ENCODE data around the gene TSSC4.

Gene TSSC4

GRCh38 chr11:2425506-2425905 is 25.0 kb downstream of the TSSC4 start:
- H3K27ac ChIP-seq (ENCODE audit: extremely low read depth, low read depth, low read length), result no peak overlapping the region
- no peak overlapping the region for H3K4me3 ChIP-seq (ENCODE audit: low read depth, low read length)
- POLR2A ChIA-PET, result no interaction called here
- TF ChIP-seq ZNF112 (tag by site-specific recombination; IDR thresholded peaks at IDR 0.05), result no peak
- no peak for TF ChIP-seq GLI2 (tag by site-specific recombination; IDR thresholded peaks at IDR 0.05; ENCODE audit: borderline replicate concordance, low read depth)
- TF ChIP-seq ZNF623 (tag by site-specific recombination; IDR thresholded peaks at IDR 0.05), result no peak
- no peak for TF ChIP-seq ZSCAN30 (tag by site-specific recombination; IDR thresholded peaks at IDR 0.05)
- TF ChIP-seq EGR2 (tag by site-specific recombination; IDR thresholded peaks at IDR 0.05; ENCODE audit: low read depth), result no peak
- no peak for TF ChIP-seq ZNF837 (tag by site-specific recombination; IDR thresholded peaks at IDR 0.05)
- TF ChIP-seq ZNF341 (tag by site-specific recombination; IDR thresholded peaks at IDR 0.05; ENCODE audit: low read depth), result no peak
- no peak for TF ChIP-seq INSM2 (tag by site-specific recombination; IDR thresholded peaks at IDR 0.05)
- TF ChIP-seq ELK4 (IDR thresholded peaks at IDR 0.05; ENCODE audit: borderline replicate concordance, low read depth, low read length), result no peak
- TF ChIP-seq ZNF792 (tag by site-specific recombination; IDR thresholded peaks at IDR 0.05), result no peak
- TF ChIP-seq HOXD13 (CRISPR knock-in tag; IDR thresholded peaks at IDR 0.05; ENCODE audit: borderline replicate concordance), result no peak
- CTCF ChIA-PET, result interaction anchor here (0.6 to 11.2 kb wide), 4 partner anchors 106 to 466 kb away, joined by 3 to 297 read pairs (median 106); partner anchors contain the start of genes C11orf21 and TSPAN32
- H3K4me1 ChIP-seq (ENCODE audit: control insufficient read depth, insufficient read depth, low read length), result no peaks in the 10 kb centered on the region
- no peaks in the 10 kb centered on the region for H3K9me3 ChIP-seq (ENCODE audit: control insufficient read depth, insufficient read depth, low read depth, low read length)
- no peaks in the 10 kb centered on the region for H3K36me3 ChIP-seq (ENCODE audit: control insufficient read depth in 2 of 2, insufficient read depth in 1 of 2, low read length in 2 of 2)

GRCh38 chr11:2426221-2426620 is 25.7 kb downstream of the TSSC4 start:
- POLR2A ChIA-PET, result no interaction called here
- Histone ChIP-seq H3K4me3 (ENCODE audit: low read depth, low read length) (no peak overlapping the region), H3K27ac (ENCODE audit: extremely low read depth, low read depth, low read length) (no peak overlapping the region), H3K4me1 (ENCODE audit: control insufficient read depth, insufficient read depth, low read length) (no peaks in the 10 kb centered on the region), H3K9me3 (ENCODE audit: control insufficient read depth, insufficient read depth, low read depth, low read length) (no peaks in the 10 kb centered on the region), H3K36me3 (ENCODE audit: control insufficient read depth in 2 of 2, insufficient read depth in 1 of 2, low read length in 2 of 2) (no peaks in the 10 kb centered on the region)
- no peak for TF ChIP-seq ZNF629 (tag by site-specific recombination; IDR thresholded peaks at IDR 0.05)
- no peak for TF ChIP-seq SCRT1 (tag by site-specific recombination; IDR thresholded peaks at IDR 0.05; ENCODE audit: borderline replicate concordance)
- TF ChIP-seq ZNF121 (tag by site-specific recombination; IDR thresholded peaks at IDR 0.05), result no peak
- TF ChIP-seq ZNF529 (tag by site-specific recombination; IDR thresholded peaks at IDR 0.05; ENCODE audit: insufficient replicate concordance), result no peak
- TF ChIP-seq ZNF521 (tag by site-specific recombination; IDR thresholded peaks at IDR 0.05), result no peak
- TF ChIP-seq TRIM28 (IDR thresholded peaks at IDR 0.05; ENCODE audit: borderline replicate concordance, low read length), result no peak
- no peak for TF ChIP-seq ZNF214 (tag by site-specific recombination; IDR thresholded peaks at IDR 0.05; ENCODE audit: borderline replicate concordance)
- TF ChIP-seq KLF7 (tag by site-specific recombination; IDR thresholded peaks at IDR 0.05; ENCODE audit: borderline replicate concordance), result no peak
- TF ChIP-seq ZBTB49 (tag by site-specific recombination; IDR thresholded peaks at IDR 0.05; ENCODE audit: low read depth), result no peak
- TF ChIP-seq OVOL3 (tag by site-specific recombination; IDR thresholded peaks at IDR 0.05), result no peak
- no peak for TF ChIP-seq ZNF664 (tag by site-specific recombination; IDR thresholded peaks at IDR 0.05)
- TF ChIP-seq ZNF488 (tag by site-specific recombination; IDR thresholded peaks at IDR 0.05), result no peak
- CTCF ChIA-PET, result interaction anchor here (0.6 to 11.2 kb wide), 6 partner anchors 105 to 941 kb away, joined by 3 to 208 read pairs (median 4); no protein-coding TSS in a partner anchor
